SK-N-SH (cell line): ENCODE results near the gene AMELY. TPM values are rescaled to one million over a fixed set of nuclear protein-coding genes. Genes with fewer than 3 reads are reported as not detected.

Source experiments
- CTCF ChIA-PET: fragments of 300-600, 350-600 bp; formaldehyde crosslinking; extraction: SDS; loops from one replicate; lab custom pipeline; 2021; lab: Yijun Ruan, JAX
- POLR2A ChIA-PET: fragments of 350-600 bp; sonication (Branson Sonifier 250); formaldehyde crosslinking; extraction: SDS; loops from one replicate; lab custom pipeline; 2020; ENCODE audit warnings: antibody characterized with exemption, inconsistent platforms; lab: Yijun Ruan, JAX
- DNase-seq: peaks from one replicate; pipeline ENCODE4 v3.0.0; 2012
- H2AFZ ChIP-seq: fragments of 200-600 bp; sonication (generic); 2 replicates; pipeline ENCODE4 v1.8.1; 2016; ENCODE audit warnings: antibody characterized with exemption, mild to moderate bottlenecking, low read depth
- H3F3A ChIP-seq: fragments of 200-600 bp; sonication (generic); replicated peaks from 2 replicates; pipeline ENCODE3; 2016; ENCODE audit warnings: antibody characterized with exemption, mild to moderate bottlenecking; ENCODE audit not compliant: insufficient read depth
- H3K27ac ChIP-seq, 2 experiments: fragments of 200-500 bp in 1 of 2; fragments of 200-600 bp in 1 of 2; sonication (Bioruptor generic) in 1 of 2; sonication (generic), shearing (Covaris generic) in 1 of 2; 2 replicates each; pipeline versions ENCODE4 v1.5.1 to v1.6.1; 2014 to 2016; ENCODE audit warnings: low read depth in 2 of 2, inconsistent platforms in 1 of 2, low read length in 1 of 2, mild to moderate bottlenecking in 1 of 2, mixed read lengths in 1 of 2
- H3K27me3 ChIP-seq: fragments of 200-600 bp; sonication (generic), shearing (Covaris generic); 2 replicates; pipeline ENCODE4 v1.6.1; 2016; ENCODE audit warnings: mixed run types; ENCODE audit not compliant: insufficient read depth
- H3K36me3 ChIP-seq, 2 experiments: fragments of 200-500 bp in 1 of 2; fragments of 200-600 bp in 1 of 2; sonication (Bioruptor generic) in 1 of 2; sonication (generic) in 1 of 2; replicated peaks in 1 of 2; 2 replicates each; pipeline versions ENCODE3 to v1.5.1; 2014 to 2016; ENCODE audit warnings: low read length in 1 of 2, mild to moderate bottlenecking in 1 of 2; ENCODE audit not compliant: insufficient read depth in 2 of 2, control insufficient read depth in 1 of 2
- H3K4me1 ChIP-seq, 2 experiments: fragments of 200-500 bp in 1 of 2; fragments of 200-600 bp in 1 of 2; sonication (Bioruptor generic) in 1 of 2; sonication (generic), shearing (Covaris generic) in 1 of 2; 2 replicates each; pipeline versions ENCODE4 v1.5.1 to v1.6.1; 2014 to 2016; ENCODE audit warnings: low read depth in 1 of 2, low read length in 1 of 2, mixed run types in 1 of 2; ENCODE audit not compliant: insufficient read depth in 2 of 2, control insufficient read depth in 1 of 2
- H3K4me2 ChIP-seq: fragments of 200-600 bp; sonication (generic), shearing (Covaris generic); 2 replicates; pipeline ENCODE4 v1.6.1; 2017; ENCODE audit warnings: mixed run types
- H3K4me3 ChIP-seq, 2 experiments: fragments of 200-500 bp in 1 of 2; fragments of 200-600 bp in 1 of 2; sonication (Bioruptor generic) in 1 of 2; sonication (generic), shearing (Covaris generic) in 1 of 2; 2 replicates each; pipeline versions ENCODE4 v1.5.1 to v1.8.1; 2014 to 2016; ENCODE audit warnings: low read depth in 2 of 2, inconsistent platforms in 1 of 2, low read length in 1 of 2, mild to moderate bottlenecking in 1 of 2, mixed read lengths in 1 of 2, moderate library complexity in 1 of 2
- H3K79me2 ChIP-seq: fragments of 200-600 bp; sonication (generic); 2 replicates; pipeline ENCODE4 v1.8.1; 2017; ENCODE audit warnings: mild to moderate bottlenecking; ENCODE audit not compliant: insufficient read depth
- H3K9ac ChIP-seq: fragments of 200-600 bp; sonication (generic); 2 replicates; pipeline ENCODE4 v1.6.1; 2017; ENCODE audit warnings: mixed run types
- H3K9me2 ChIP-seq: fragments of 200-600 bp; sonication (generic); 2 replicates; pipeline ENCODE4 v1.6.1; 2017; ENCODE audit warnings: mixed run types
- H3K9me3 ChIP-seq: fragments of 200-600 bp; sonication (generic); 2 replicates; pipeline ENCODE4 v1.6.1; 2017; ENCODE audit warnings: mixed run types, mild to moderate bottlenecking, moderate library complexity
- H4K20me1 ChIP-seq: fragments of 200-600 bp; sonication (generic); 2 replicates; pipeline ENCODE4 v1.6.1; 2017; ENCODE audit warnings: mild to moderate bottlenecking, mixed run types; ENCODE audit not compliant: insufficient read depth
- GATA2 ChIP-seq: sonication (generic); formaldehyde crosslinking; IDR thresholded peaks from 2 replicates; pipeline ENCODE4 v1.5.0; 2020; ENCODE audit warnings: mild to moderate bottlenecking, missing genetic modification reagents
- MEF2A ChIP-seq: IDR thresholded peaks from 2 replicates; pipeline ENCODE4 v1.4.0; 2012; ENCODE audit warnings: low read depth, borderline replicate concordance
- MXI1 ChIP-seq: IDR thresholded peaks from 2 replicates; pipeline ENCODE4 v1.6.1; 2012; ENCODE audit warnings: mild to moderate bottlenecking, low read depth, low read length, improper control_type of control experiment
- RAD21 ChIP-seq: IDR thresholded peaks from 2 replicates; pipeline ENCODE4 v1.6.1; 2012; ENCODE audit warnings: mild to moderate bottlenecking, low read length
- REST ChIP-seq: IDR thresholded peaks from 2 replicates; pipeline ENCODE4 v1.6.1; 2012; ENCODE audit warnings: mild to moderate bottlenecking, low read depth, low read length, moderate library complexity
- RXRA ChIP-seq: IDR thresholded peaks from 2 replicates; pipeline ENCODE4 v1.4.0; 2012; ENCODE audit warnings: low read depth, mild to moderate bottlenecking, borderline replicate concordance
- TEAD4 ChIP-seq: IDR thresholded peaks from 2 replicates; pipeline ENCODE4 v1.4.0; 2012; ENCODE audit warnings: mild to moderate bottlenecking, borderline replicate concordance; ENCODE audit not compliant: insufficient read depth
- USF1 ChIP-seq: IDR thresholded peaks from 2 replicates; pipeline ENCODE4 v1.4.0; 2012; ENCODE audit warnings: low read depth, borderline replicate concordance
- ZBTB33 ChIP-seq: IDR thresholded peaks from 2 replicates; pipeline ENCODE4 v1.4.0; 2012; ENCODE audit warnings: low read depth, borderline replicate concordance
- WGBS: methylation state at CpG from one replicate; pipeline ENCODE4 v1.1.6; 2017; ENCODE audit warnings: low lambda C conversion rate; 5-methylcytosine and 5-hydroxymethylcytosine counted together
- polyA plus RNA-seq, 3 experiments: library from polyadenylated mRNA; depleted of rRNA; stranded (reverse); fragments of >200 nt; gene quantifications; 2 replicates each; pipeline ENCODE4 v1.2.3, GENCODE V29; 2012

The AMELY gene
- polyA plus RNA-seq, 1 of the 3 experiments (the other 2 are of a cell fraction) = not detected

GRCh38 chrY:6929237-6929636 lies 17.7 kb upstream of the AMELY start:
- WGBS = no CpG with 5 or more reads among the region's 1 CpG
- Histone ChIP-seq H3K4me2 (no peak overlapping the region), H3K9ac (no peak overlapping the region), H2AFZ (no peak overlapping the region), H3K4me3 (no peak overlapping the region), H3F3A (no peaks in the 10 kb centered on the region), H3K27ac (no peak overlapping the region), H4K20me1 (no peaks in the 10 kb centered on the region), H3K4me1 (no peaks in the 10 kb centered on the region), H3K9me2 (no peaks in the 10 kb centered on the region), H3K9me3 (no peaks in the 10 kb centered on the region), H3K79me2 (no peaks in the 10 kb centered on the region), H3K27me3 (no peaks in the 10 kb centered on the region), H3K36me3 (no peaks in the 10 kb centered on the region)
- TF ChIP-seq TEAD4 = no peak
- CTCF ChIA-PET = no interaction called here
- no peak for DNase-seq
- POLR2A ChIA-PET = no interaction called here

- Histone ChIP-seq H3K9me2 (no peaks in the 10 kb centered on the region), H3F3A (no peaks in the 10 kb centered on the region), H3K4me2 (no peak overlapping the region), H3K36me3 (no peaks in the 10 kb centered on the region), H4K20me1 (no peaks in the 10 kb centered on the region), H3K27me3 (no peaks in the 10 kb centered on the region), H3K9ac (no peak overlapping the region), H3K4me1 (no peaks in the 10 kb centered on the region), H3K27ac (no peak overlapping the region), H3K4me3 (no peak overlapping the region), H3K79me2 (no peaks in the 10 kb centered on the region), H2AFZ (no peak overlapping the region), H3K9me3 (no peaks in the 10 kb centered on the region)
- DNase-seq = no peak
- TF ChIP-seq MXI1 = no peak
- no peak for TF ChIP-seq REST
- TF ChIP-seq RXRA = no peak
- no peak for TF ChIP-seq RAD21
- TF ChIP-seq GATA2 (CRISPR knock-in tag) = no peak
- TF ChIP-seq MEF2A = no peak
- no peak for TF ChIP-seq USF1
- TF ChIP-seq ZBTB33 = no peak
- POLR2A ChIA-PET = no interaction called here
- no CpG with 5 or more reads among the region's 4 CpGs for WGBS
- CTCF ChIA-PET = no interaction called here
Measured at GRCh38 chrY:6928265-6928664, 16.7 kb upstream of the AMELY start.
